ENCODE results near the gene INPP5A.

INPP5A gene

DNA sequence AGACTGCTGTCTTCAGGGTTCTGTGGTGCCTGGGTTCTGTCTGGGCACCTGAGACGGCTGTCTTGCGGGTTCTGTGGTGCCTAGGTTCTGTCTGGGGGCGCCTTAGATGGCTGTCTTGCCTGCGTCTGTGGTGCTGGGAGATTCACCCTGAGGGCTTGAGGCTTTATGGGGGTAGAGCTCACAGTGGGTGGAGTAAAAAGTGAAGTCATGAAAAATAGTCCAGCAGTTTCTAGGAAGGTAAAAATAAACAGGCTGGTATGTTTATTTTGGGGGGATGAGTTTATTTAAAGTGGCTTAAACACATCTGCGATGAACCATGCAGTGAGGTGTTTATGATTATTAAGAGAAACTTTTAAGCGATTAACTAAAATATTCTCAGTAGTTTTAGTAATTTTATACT is 184.1 kb downstream of the INPP5A start:
- TF ChIP-seq, protein P1, sequence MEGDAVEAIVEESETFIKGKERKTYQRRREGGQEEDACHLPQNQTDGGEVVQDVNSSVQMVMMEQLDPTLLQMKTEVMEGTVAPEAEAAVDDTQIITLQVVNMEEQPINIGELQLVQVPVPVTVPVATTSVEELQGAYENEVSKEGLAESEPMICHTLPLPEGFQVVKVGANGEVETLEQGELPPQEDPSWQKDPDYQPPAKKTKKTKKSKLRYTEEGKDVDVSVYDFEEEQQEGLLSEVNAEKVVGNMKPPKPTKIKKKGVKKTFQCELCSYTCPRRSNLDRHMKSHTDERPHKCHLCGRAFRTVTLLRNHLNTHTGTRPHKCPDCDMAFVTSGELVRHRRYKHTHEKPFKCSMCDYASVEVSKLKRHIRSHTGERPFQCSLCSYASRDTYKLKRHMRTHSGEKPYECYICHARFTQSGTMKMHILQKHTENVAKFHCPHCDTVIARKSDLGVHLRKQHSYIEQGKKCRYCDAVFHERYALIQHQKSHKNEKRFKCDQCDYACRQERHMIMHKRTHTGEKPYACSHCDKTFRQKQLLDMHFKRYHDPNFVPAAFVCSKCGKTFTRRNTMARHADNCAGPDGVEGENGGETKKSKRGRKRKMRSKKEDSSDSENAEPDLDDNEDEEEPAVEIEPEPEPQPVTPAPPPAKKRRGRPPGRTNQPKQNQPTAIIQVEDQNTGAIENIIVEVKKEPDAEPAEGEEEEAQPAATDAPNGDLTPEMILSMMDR (conservative IDR thresholded peaks at IDR 0.05; ENCODE audit: low read length) = no peak
- TF ChIP-seq EZH2phosphoT487 (IDR thresholded peaks at IDR 0.05; ENCODE audit: borderline replicate concordance) = no peak
- no peaks in the 10 kb centered on the region for H3K9me2 ChIP-seq (replicated peaks; ENCODE audit: low read depth, low read length)
- H3K79me2 ChIP-seq (ENCODE audit: insufficient read depth, low read length) = no peaks in the 10 kb centered on the region
- no peaks in the 10 kb centered on the region for H3K27me3 ChIP-seq (ENCODE audit: insufficient read depth, low read length, poor library complexity, severe bottlenecking)
- no peak overlapping the region for H3K4me2 ChIP-seq (ENCODE audit: low read depth, low read length, poor library complexity, severe bottlenecking)
- H3K9ac ChIP-seq (ENCODE audit: low read depth, low read length, poor library complexity, severe bottlenecking) = no peak overlapping the region
- H3K4me3 ChIP-seq (ENCODE audit: low read length, poor library complexity, severe bottlenecking) = no peak overlapping the region
- no peak overlapping the region for H2AFZ ChIP-seq (ENCODE audit: low read length)
- H3K9me3 ChIP-seq (ENCODE audit: insufficient read depth, low read depth, low read length) = no peaks in the 10 kb centered on the region
- no peaks in the 10 kb centered on the region; the same call in 1 of the 2 replicates for H3K36me3 ChIP-seq (ENCODE audit: insufficient read depth, low read length)
- H3F3A ChIP-seq (ENCODE audit: low read depth) = no peaks in the 10 kb centered on the region
- H3K4me1 ChIP-seq (ENCODE audit: insufficient read depth, low read length, poor library complexity, severe bottlenecking) = no peaks in the 10 kb centered on the region
- H4K20me1 ChIP-seq (ENCODE audit: insufficient read depth, low read length, poor library complexity, severe bottlenecking) = no peaks in the 10 kb centered on the region

DNA sequence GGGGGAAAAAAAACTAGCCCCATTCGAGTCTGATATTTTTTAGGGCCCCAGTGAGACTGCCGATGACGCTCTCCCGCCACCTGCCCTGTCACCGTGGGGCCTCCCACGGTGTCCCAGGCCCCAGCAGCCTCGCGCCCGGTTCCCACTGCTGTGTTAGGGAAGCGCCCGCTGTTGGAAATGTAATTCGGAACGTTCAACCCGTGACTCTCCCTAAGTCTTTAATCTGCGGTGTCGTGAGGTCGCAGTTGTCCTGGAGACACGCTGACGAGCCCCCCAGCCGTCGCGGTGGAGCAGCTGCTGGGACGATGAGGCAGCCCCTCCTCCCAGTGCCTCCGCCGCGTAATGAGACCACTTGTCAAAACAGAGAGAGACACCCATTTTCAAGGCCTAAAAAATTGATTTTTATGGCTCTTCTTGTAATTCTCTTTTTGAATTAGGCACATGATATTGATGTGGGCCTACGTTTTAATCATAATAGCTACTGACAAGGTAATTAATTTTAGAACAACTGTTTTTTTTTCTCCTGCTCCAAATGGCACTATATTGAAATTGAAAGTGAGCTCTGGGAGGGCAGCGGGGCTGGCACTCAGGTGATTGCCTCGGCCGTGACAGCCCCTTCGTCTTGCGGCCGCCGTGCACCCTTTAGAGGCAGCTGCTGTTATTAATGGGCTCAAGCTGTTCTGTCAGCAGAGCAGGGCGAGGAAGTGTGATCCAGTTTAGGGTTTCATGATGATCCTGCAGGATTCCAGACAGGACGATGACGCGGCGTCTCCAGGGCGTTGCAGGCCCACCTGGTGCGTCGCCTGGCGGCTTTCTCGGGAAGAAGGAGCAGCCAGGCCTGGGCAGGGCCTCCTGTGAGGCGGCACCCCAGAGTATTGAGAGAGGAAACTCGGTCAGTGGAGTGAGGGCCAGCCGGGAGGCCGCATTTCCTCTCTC is 185.1 kb downstream of the INPP5A start:
- Histone ChIP-seq H3K9me2 (replicated peaks; ENCODE audit: low read depth, low read length) (no peaks in the 10 kb centered on the region), H3K9ac (ENCODE audit: low read depth, low read length, poor library complexity, severe bottlenecking) (no peak overlapping the region), H2AFZ (ENCODE audit: low read length) (no peak overlapping the region), H3K27me3 (ENCODE audit: insufficient read depth, low read length, poor library complexity, severe bottlenecking) (no peaks in the 10 kb centered on the region), H3K4me3 (ENCODE audit: low read length, poor library complexity, severe bottlenecking) (no peak overlapping the region), H3K4me1 (ENCODE audit: insufficient read depth, low read length, poor library complexity, severe bottlenecking) (no peaks in the 10 kb centered on the region), H3K36me3 (ENCODE audit: insufficient read depth, low read length) (no peaks in the 10 kb centered on the region; the same call in 1 of the 2 replicates), H3K4me2 (ENCODE audit: low read depth, low read length, poor library complexity, severe bottlenecking) (no peak overlapping the region), H4K20me1 (ENCODE audit: insufficient read depth, low read length, poor library complexity, severe bottlenecking) (no peaks in the 10 kb centered on the region), H3F3A (ENCODE audit: low read depth) (no peaks in the 10 kb centered on the region), H3K79me2 (ENCODE audit: insufficient read depth, low read length) (no peaks in the 10 kb centered on the region), H3K9me3 (ENCODE audit: insufficient read depth, low read depth, low read length) (no peaks in the 10 kb centered on the region)
- TF ChIP-seq EZH2phosphoT487 (IDR thresholded peaks at IDR 0.05; ENCODE audit: borderline replicate concordance) = no peak
- TF ChIP-seq, protein P1 (conservative IDR thresholded peaks at IDR 0.05; ENCODE audit: low read length) = no peak

DNA sequence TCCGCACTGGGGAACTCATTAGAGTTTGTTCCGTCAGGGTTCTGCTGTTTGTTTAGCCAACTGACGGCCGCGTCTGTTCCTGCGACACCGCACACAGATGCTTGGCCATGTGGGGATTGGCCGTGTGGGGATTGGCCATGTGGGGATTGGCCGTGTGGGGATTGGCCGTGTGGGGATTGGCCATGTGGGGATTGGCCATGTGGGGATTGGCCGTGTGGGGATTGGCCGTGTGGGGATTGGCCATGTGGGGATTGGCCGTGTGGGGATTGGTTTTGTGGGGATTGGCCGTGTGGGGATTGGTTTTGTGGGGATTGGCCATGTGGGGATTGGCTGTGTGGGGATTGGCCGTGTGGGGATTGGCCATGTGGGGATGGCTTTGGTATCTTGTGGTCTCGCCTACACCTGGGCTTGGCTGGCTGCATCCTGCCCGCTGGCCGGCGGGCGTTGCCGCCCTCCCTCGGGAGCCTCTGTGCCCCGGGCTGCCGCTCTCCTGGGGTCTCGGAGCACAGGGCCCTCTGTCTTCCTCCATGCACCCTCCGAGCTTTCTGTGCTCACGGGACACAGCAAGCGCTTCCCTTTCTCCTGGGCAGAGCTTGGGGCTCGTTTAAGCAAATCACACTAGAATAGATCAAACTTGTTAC is 185.9 kb downstream of the INPP5A start:
- H3F3A ChIP-seq (ENCODE audit: low read depth) = no peaks in the 10 kb centered on the region
- no peaks in the 10 kb centered on the region for H4K20me1 ChIP-seq (ENCODE audit: insufficient read depth, low read length, poor library complexity, severe bottlenecking)
- no peaks in the 10 kb centered on the region for H3K9me3 ChIP-seq (ENCODE audit: insufficient read depth, low read depth, low read length)
- no peaks in the 10 kb centered on the region for H3K9me2 ChIP-seq (replicated peaks; ENCODE audit: low read depth, low read length)
- no peaks in the 10 kb centered on the region for H3K4me1 ChIP-seq (ENCODE audit: insufficient read depth, low read length, poor library complexity, severe bottlenecking)
- no peaks in the 10 kb centered on the region for H3K79me2 ChIP-seq (ENCODE audit: insufficient read depth, low read length)
- no peaks in the 10 kb centered on the region for H3K27me3 ChIP-seq (ENCODE audit: insufficient read depth, low read length, poor library complexity, severe bottlenecking)
- no peaks in the 10 kb centered on the region; the same call in 1 of the 2 replicates for H3K36me3 ChIP-seq (ENCODE audit: insufficient read depth, low read length)
- no peak overlapping the region for H3K4me2 ChIP-seq (ENCODE audit: low read depth, low read length, poor library complexity, severe bottlenecking)
- no peak overlapping the region for H3K9ac ChIP-seq (ENCODE audit: low read depth, low read length, poor library complexity, severe bottlenecking)
- no peak overlapping the region for H3K4me3 ChIP-seq (ENCODE audit: low read length, poor library complexity, severe bottlenecking)
- H2AFZ ChIP-seq (ENCODE audit: low read length) = no peak overlapping the region
- TF ChIP-seq EZH2phosphoT487 (IDR thresholded peaks at IDR 0.05; ENCODE audit: borderline replicate concordance) = no peak
- TF ChIP-seq, protein P1 (conservative IDR thresholded peaks at IDR 0.05; ENCODE audit: low read length) = no peak

Data from Loucy (cell line).